HG03571 (cell line): Measurements from ENCODE around the gene CLK3.
"Not testable (repeated sequence)": the region's sequence is repeated elsewhere in the genome, so short reads cannot be mapped to it uniquely, and the experiment has no call there.

ENCODE experiments used
- ATAC-seq: cut with Tn5 transposase; IDR thresholded peaks from one replicate; pipeline ENCODE4 v1.9.1; 2021; ENCODE audit not compliant: unreplicated experiment

Gene CLK3

GRCh38 chr15:74620636-74621545, 5.3 kb downstream of the CLK3 start:
- ATAC-seq: peak; percentile 61

GRCh38 chr15:74621546-74621920, 5.9 kb downstream of the CLK3 start:
- no peak for ATAC-seq

- no peak for ATAC-seq
These were observed 6.3 kb downstream of the CLK3 start for GRCh38 chr15:74621936-74622335.

DNA sequence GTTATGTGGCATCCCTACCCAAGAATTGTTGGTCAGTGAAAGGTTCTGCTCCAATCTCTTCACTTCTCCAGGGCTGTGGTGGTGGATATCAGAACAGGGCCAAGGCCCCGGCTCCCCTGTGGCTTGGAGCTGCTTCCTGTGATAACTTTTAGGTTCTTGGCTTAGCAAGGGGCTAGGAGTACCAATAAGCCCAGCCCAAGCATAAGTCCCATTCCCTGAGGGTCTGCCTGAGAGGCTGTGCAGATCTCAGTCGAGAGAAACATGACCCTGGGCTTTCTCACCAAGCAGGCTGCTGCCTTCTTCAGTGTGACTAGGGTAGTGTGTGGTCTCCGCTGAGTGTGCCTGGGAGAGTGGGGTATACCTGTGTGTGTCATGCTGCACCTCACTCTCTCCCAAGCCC, 7.1 kb downstream of the CLK3 start:
- ATAC-seq: no peak

DNA sequence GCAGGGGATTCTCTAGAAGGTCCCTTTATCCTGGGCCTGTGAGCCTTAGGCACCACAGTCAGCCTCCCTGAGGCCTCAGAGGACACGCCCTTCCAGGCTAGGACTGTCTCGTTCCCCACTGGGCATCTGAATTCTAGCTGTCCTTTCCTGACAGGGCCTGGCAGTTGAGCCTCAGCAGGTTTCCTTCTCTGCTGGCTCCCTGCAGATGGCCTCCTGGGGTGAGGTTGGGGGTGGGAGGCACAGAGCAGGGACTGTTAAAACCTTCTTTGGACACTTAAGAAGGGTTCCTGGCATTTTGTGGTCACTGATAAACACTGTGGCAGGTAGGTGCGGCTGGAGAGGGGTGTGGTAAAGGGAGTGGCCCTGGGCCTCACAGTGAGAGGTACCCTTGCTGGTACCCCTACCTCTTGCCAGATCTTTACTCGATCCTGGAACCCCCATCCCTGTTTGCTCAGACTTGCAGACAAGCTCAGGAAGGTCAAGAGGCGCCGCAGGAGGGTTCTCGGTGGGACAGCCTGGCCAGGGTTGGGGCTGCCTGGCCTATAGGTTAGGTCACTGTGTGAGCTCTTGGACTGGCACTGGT, 8.5 kb downstream of the CLK3 start:
- no peak for ATAC-seq

DNA sequence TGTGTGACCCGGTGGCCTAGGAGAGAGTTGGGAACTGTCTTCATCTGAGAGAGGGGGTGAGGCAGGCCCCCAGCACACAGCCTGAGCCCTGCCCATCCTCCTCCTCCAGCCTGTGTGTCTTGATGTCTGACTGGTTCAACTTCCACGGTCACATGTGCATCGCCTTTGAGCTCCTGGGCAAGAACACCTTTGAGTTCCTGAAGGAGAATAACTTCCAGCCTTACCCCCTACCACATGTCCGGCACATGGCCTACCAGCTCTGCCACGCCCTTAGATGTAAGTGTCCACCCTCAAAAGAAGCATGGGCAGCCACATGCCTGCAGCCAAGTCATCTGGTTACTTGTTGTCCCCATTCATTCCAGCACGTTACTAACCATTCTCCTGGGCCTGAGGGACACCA, 10.1 kb downstream of the CLK3 start:
- ATAC-seq: no peak

DNA sequence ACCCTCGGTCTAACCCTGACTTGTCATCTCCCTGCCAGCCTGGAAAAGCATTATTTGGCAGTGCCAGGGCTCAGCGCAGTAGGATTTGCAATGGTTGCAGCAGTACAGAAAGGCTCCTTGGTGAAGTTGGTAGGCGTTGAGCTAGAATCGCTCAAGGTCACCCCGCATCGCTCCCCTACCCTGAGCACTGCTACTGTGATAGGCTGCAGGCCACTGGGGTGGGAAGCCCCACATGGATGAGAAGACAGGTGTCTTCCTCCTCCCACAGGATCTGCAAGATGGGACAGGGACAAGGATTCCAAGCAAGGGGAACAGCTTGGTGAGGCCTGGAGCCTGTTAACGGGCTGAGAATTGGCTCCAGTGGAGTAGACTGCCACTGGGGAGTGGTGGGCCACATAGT, 10.7 kb downstream of the CLK3 start:
- ATAC-seq: no peak

DNA sequence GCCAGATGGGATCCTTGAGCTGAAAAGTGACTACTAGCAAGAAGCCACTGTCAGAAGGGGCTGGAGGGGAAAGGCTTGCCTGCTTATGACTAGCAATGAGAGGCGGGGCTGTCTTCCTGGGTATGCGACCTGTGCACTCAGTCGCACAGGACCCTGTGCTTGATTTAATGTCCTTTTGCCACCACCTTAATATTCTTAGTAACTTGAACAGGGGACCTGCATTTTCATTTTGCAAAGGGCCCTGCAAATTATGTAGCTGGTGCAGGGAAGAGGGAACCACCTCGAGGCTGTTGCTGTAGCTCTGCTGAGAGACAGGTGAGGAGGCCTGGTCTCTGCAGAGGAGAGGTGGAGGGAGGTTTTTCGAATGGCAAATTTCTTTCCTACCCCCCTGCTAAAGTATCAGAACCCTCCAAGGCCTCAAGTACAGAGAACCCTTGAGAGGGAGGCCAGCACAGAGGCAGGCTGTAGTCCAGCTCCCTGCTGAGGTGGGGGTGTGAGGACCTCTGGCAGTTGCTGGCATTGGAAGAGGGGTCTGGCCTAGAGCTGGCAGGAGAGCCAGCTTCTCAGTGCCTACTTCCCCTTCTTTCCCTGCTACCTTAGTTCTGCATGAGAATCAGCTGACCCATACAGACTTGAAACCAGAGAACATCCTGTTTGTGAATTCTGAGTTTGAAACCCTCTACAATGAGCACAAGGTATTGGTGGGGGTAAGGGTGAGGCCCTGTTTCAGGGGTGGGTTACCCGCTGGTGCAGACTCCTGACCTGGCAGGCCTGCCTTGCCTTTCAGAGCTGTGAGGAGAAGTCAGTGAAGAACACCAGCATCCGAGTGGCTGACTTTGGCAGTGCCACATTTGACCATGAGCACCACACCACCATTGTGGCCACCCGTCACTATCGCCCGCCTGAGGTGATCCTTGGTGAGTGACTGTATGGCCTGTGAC, 11.4 kb downstream of the CLK3 start:
- ATAC-seq: no peak

GRCh38 chr15:74627766-74628165, 12.1 kb downstream of the CLK3 start:
- ATAC-seq: no peak

- no peak for ATAC-seq
These were observed 12.6 kb downstream of the CLK3 start for GRCh38 chr15:74628199-74628598.

DNA sequence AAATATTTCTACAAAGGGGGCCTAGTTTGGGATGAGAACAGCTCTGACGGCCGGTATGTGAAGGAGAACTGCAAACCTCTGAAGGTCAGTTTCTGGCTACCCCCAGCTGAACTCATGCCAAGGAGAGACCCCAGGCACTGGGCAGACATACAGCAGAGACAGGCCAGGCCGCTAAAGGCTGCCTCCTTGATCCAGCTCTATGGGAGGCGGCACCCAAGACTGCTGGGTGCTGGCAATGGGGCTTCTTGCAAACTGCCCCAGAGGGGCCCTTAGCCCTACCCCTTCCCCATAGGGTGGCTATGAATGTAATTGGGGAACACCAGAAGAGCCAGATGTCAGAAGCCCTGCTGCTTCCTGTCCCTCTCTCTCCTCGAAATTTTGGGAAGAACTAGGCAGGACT, 13.3 kb downstream of the CLK3 start:
- ATAC-seq: no peak

GRCh38 chr15:74629696-74630095, 14.1 kb downstream of the CLK3 start:
- not testable (repeated sequence) for ATAC-seq

DNA sequence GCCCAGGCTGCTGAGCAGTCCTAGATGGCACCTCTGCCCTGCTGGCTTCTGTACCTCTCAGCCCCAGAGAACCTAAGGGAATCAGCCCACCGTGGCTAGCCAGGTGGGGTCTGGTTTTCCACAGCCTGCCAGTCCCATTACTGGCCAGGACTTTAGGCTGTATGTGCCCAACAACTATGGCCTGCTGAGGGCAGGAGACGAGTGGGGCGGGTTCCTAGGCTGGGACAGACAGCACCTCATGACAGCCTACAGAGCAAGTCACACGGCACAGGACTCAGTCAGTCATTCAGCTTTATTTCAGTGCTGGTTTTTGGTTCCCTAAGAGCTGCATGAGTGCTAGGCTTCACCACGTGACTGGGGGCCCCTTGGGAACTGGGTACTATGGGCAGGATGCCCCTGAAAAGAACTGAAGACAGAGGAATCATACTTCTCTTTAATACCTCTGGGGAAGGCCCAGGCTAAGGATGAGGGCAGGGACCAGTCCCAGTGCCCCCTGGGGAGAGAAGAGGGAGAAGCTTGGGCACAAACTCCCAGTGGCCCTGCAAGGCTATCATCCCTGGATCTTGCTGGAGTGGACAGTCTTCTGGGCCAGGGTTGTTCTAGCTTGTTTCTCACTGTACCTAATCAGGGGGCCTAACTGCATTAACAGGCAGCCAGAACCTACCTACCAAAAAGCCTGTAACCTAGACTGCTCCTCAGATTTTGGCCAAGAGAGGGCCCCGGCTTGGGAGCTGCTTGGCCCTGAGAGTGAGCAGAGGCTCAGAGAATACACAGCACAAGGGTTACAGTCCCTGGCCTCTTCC, 14.8 kb downstream of the CLK3 start:
- ATAC-seq: no peak

DNA sequence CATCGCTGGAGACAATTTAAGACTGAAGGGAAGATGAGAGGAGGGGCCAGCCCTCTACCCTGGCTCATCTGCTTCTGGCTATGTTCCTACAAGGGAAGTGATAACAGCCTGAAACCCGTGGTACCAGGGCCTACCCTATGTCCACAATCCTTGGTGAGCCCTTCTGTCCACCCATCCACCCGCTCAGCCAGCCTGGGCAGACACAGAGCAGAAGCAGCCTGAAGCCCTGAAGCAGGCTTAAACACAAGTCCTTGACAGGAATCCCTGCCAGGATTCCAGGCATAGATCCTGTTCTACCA, 15.4 kb downstream of the CLK3 start:
- ATAC-seq: no peak

DNA sequence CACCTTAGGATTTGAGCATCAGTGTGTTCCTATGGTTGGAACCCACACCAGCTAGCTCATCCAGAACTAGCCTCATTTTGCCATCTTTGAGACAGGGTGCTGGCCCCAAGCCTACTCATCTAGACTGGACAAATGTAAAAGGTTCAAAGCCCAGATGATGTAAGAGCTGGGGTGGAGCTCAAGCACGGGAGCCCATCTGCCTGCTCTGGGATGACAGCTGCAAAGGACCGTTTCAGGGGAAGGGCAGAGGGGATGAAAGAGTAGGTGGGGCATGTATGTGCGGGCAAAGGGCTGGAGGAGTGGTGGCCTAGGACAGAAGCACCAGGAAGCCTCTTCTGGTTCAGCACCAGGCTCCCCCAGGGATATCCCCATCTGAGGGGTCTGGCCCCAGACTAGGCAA, 15.8 kb downstream of the CLK3 start:
- no peak for ATAC-seq

DNA sequence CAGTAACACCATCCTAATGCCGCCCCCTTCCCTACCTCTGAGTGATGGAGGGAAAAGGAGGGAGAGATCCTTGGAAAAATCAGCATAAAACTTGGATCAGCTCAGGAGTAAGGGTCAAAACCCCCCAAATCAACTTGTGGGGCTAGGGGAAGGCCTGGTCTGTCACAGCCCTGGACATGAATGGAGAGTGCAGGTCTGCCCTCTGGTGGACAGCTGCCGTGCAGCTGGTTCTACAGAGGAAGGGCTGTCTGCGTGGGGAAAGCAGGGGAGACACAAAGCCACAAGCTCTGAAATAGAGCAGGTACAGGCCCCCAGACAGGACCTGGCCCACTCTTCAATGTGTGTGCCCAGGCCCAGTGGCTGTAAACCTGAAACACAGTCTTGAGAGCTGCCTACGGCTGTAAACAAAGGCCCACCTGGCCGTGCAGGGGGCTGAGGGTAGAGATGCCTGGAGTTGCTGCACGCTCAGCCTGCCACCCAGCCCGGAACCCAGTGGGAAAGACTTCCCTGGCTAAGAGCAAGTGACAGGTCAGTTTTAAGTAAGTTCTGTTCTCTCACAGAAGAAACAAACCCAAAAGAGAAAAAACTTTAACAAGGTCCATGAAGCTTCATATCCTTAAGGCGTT, 16.4 kb downstream of the CLK3 start:
- ATAC-seq: no peak

GRCh38 chr15:74632601-74633000, 17.0 kb downstream of the CLK3 start:
- ATAC-seq: no peak

GRCh38 chr15:74633781-74634180, 18.1 kb downstream of the CLK3 start:
- no peak for ATAC-seq

- ATAC-seq: no peak
These were observed 19.6 kb downstream of the CLK3 start for GRCh38 chr15:74635228-74635627.

DNA sequence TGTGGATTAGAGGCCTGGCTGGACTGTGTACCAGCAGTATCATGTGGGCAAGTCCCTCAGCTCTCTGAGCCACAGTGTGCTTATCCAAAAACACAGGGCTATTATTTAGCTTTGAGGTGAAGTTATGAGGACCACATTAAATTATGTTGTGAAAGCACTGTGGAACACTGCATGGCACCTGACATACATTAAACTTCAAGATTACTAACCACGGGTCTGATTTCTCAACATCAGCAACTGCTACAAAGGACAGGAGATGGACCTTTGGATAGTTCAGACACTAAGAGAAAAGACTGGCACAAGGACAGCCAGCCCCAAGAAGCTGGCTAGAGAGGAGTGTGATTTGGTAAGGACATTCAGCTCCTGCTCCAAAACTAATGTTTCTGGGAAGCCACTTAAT, 21.3 kb downstream of the CLK3 start:
- ATAC-seq: no peak

- ATAC-seq: no peak
These were observed 25.5 kb downstream of the CLK3 start for GRCh38 chr15:74641151-74641550.
